GM18868 (cell line): ENCODE data around the gene ADAMTS19.

Experiments used
- ATAC-seq: cut with Tn5 transposase; IDR thresholded peaks from one replicate; pipeline ENCODE4 v1.9.1; 2021; ENCODE audit warnings: mild to moderate bottlenecking, moderate library complexity; ENCODE audit not compliant: unreplicated experiment

ADAMTS19 gene

DNA sequence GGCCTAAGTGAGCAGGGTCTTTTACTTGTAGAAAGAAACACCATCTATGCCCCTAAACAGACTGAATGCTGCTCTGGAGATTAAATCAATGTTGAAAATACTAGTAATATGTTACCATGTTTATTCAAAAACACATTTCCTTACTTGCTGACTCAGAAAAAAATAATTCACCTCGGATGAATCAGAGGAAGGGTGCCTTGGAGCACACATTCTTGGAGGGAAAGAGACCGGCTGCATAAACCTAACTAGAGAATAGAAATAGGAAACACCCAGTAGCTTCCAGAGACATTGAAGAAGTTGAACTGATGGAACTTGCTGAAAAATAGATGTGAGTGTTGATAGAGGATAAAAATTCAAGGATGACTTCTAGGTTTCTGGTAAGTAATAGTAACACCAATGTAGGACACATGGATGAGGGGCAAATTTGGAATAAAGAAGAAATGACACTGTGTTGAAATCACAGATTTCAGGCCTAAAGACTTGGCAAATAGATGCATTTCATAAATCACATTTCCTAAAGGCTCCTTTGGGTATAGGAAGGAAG is 210.9 kb downstream of the ADAMTS19 start:
- no peak for ATAC-seq

- ATAC-seq = no peak
Observed at GRCh38 chr5:129672006-129672405, 211.9 kb downstream of the ADAMTS19 start.

- no peak for ATAC-seq
Observed at GRCh38 chr5:129679671-129680070, 219.6 kb downstream of the ADAMTS19 start.

DNA sequence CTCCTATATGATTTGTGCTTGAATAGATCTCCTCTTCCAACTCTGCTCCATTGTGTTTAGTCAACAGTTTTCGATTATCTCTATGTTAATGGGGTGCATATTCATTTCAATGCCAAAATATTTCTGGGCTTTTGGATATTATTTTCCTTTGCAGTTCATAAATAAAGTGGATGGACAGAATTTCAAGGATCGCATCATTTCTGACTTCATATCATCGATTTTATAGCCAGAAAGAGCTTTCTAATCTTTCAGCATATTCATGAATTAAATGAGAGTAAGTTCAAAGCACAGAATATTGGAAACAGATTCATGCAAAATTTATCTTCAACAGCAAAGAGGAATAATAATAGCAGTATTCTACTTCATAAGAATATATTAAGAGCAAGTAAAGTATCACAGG is 227.8 kb downstream of the ADAMTS19 start:
- no peak for ATAC-seq

DNA sequence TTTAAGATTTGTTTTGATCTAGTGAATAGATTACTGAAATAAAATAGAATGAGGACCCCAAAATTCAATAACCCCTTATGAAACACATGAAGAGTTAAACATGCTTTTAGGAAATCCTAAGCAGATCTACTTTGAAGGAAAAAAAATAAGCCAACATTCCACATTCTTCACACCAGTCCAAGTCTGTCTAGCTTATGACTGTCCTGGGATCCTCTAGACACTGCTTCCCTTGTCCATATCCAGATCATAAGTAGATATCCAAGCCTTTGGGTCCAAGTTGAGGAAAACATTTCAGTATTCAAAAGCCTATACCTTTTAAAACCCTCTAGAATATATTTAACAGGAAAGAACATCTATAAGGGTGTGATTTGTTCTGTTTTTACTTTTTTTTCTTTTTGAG is 228.9 kb downstream of the ADAMTS19 start:
- ATAC-seq = no peak

DNA sequence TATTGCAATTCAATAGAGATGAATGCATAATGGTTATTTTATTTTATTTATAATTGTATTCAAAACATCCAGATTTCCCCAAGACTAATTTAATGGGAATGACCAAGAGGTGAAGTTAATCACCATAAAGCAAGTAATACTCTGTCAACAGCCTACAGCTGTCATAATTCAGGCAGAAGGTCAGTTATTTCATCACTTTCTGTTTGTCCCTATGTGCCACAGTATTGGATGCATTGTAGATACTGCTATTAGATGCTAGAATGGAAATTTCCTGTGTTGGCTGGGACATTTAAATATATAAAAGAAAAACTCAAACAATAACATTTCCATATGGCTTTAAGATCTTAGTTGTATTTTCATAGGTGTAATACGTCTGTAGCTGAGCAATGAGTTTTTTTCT is 231.1 kb downstream of the ADAMTS19 start:
- no peak for ATAC-seq

DNA sequence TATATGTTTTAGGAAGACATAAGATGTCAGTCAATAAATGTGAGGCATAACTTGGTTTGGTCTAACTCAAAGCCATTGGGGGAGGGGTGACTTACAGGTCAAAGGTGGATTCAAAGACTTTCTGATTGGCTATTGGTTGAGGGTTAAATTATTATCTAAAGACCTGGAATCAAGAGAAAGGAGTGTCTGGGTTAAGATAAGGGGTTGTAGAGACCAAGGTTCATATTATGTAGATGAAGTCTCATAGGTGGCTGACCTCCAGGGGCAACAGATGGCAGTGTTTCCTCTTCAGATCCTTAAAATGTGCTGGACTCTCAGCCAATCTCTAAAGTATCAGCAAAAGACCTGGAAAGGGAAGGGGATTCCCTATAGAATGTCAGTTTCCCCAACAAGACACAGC is 236.5 kb downstream of the ADAMTS19 start:
- no peak for ATAC-seq

DNA sequence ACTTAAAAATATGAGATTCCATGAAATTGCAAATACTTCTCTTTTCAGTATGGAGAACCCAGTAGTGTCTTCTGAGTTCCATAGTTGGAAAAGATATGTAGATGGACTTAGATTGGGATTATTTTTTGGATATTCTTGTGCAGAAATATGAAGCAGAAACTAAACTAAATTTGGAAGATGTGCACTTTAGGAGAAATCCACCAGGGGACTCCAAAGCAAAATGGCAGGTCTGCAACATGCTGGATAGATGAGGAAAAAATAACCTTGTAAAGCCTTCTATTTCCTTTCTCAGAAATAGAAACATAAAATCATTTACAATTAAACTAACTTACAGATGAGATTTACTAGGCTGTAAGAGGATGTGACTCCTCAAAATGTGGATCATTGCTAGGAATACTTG is 238.6 kb downstream of the ADAMTS19 start:
- ATAC-seq = no peak

DNA sequence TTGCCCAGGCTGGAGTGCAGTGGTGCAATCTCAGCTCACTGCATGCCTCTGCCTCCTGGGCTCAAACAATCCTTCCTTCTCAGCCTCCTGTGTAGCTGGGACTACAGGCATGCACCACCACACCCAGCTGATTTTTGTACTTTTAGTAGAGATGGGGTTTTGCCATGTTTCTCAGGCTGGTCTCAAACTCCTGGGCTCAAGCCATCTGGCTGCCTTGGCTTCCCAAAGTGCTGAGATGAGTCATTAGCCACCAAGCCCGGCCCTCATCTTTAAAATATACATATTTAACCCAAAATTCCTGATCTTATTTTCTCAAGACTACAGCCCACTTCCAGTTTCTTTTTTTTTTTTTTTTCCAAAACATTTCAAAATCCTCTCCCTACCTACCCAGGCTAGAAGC is 256.1 kb downstream of the ADAMTS19 start:
- no peak for ATAC-seq

DNA sequence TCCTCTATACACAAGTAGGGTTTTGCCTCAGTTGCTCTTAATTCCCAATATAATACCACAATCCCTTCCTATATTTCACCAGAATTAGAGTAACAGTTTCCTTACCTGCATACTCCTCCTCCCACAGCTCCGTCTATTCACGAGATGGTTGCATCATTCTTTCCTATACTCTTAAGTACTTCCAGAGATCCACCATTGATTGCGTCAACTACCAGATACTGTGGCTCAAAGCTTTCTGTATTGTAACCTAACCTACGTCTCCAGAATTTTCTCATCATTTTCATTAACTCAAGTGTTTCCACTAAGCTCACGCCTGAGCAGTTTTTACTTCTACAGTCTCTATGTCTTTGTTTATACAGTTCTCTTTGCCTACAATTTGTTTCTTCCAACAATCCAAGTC is 256.6 kb downstream of the ADAMTS19 start:
- no peak for ATAC-seq

DNA sequence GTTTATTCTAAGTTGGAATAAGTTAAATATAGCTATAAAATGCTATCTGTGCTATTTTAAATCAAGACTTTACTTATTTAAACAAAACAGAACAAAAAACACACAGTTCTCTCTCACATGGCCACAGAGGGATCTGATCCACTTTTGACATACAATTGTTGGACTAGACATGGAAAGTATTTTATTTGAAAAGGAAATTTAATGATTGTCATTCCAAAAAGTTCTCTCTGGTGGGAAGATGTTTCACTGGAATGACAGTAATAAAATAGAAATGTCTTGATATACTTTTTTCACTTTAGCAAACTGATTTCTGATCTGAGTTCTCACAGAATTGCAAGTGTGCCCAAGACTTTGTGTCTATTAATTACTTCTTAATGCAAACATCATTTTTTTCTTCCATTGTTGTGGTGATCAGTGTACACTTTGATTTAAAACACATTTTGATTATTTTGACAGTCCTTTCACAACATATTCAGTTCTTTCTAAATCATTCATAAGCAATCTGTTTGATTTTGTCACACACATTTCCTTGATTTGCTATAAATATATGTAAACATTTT is 257.7 kb downstream of the ADAMTS19 start:
- no peak for ATAC-seq

- no peak for ATAC-seq
Observed at GRCh38 chr5:129718471-129719090, 258.5 kb downstream of the ADAMTS19 start.

DNA sequence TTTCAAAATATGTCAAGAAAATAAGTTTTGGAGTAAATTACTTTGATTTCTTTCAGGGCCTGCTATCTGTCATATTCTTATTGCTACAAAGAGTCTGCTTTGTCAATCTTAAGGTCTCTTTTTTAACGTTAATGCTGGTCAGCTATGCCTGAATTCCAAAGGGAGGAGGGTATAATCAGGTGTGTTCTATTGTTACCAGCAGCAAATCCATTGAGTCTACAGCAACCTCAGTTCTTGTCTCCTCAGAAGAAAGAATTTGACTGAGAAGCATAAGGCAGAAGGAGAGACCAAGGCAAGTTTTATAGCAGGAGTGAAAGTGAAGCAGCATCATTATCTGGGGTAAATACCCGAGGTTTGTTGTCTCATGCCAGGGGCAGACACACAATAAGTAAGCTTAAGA is 264.1 kb downstream of the ADAMTS19 start:
- no peak for ATAC-seq

- ATAC-seq = no peak
Observed at GRCh38 chr5:129724647-129725046, 264.5 kb downstream of the ADAMTS19 start.

DNA sequence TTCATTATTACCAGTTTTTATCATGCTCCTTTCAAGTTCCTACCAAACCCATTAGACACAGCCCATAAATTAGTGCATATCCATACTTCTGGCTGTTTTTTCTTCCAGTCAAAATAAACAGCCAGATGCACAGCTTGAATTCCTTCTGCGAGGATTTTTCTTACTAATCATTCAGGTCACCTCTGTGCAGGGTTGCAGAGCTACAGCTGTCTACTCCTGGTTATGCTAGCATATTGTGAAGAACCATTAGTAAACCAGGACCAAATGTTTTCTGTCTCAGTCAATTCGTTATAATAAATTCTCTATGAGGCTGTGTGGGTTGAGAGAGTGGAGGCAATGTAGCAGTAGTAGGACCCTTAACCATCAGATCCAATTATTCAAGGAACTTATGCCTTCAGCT is 279.7 kb downstream of the ADAMTS19 start:
- no peak for ATAC-seq

GRCh38 chr5:129743541-129744187 is 283.6 kb downstream of the ADAMTS19 start:
- ATAC-seq = no peak

DNA sequence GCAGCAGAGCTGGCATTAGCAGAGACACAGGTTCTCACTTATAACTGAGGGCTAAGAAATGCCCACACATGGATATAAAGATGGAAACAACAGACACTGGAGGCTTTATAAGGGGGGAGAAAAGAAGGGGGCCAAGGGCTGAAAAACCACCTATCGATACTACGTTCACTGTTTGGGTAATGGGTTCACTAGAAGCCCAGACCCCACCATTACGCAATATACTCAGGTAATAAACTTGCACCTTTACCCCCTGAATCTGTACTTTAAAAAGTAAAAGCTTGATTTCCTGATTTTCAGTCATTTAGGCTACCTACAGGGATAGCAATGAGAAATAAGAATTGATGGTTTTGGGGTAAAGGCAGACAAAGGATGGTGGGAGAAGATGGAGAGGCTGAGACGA is 285.9 kb downstream of the ADAMTS19 start:
- ATAC-seq = no peak

DNA sequence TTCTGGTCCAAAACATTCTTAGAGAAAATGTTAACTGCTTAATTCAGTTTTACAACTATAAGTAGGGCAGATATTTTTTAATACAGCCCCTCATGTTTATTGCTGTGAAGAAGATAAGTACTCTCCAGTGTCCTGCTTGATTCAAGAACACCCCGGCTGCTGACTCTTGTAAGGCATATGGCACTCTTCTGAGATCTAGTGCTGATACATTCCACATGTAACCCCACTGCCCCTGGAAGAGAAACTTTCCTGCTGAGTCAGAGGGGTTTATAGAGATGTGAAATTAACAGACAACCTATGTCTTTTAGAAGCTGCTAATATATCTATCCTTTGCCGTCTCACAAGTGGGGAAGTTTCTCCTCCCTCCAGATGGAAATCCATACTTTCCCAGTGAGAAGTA is 286.8 kb downstream of the ADAMTS19 start:
- no peak for ATAC-seq

GRCh38 chr5:129747572-129748407 is 287.7 kb downstream of the ADAMTS19 start, which contains the start of gene MINAR2:
Gene MINAR2 (plus strand): TSS chr5:129748094. CDS start chr5:129748191, 97 bp downstream.
- ATAC-seq = peak; percentile 64

DNA sequence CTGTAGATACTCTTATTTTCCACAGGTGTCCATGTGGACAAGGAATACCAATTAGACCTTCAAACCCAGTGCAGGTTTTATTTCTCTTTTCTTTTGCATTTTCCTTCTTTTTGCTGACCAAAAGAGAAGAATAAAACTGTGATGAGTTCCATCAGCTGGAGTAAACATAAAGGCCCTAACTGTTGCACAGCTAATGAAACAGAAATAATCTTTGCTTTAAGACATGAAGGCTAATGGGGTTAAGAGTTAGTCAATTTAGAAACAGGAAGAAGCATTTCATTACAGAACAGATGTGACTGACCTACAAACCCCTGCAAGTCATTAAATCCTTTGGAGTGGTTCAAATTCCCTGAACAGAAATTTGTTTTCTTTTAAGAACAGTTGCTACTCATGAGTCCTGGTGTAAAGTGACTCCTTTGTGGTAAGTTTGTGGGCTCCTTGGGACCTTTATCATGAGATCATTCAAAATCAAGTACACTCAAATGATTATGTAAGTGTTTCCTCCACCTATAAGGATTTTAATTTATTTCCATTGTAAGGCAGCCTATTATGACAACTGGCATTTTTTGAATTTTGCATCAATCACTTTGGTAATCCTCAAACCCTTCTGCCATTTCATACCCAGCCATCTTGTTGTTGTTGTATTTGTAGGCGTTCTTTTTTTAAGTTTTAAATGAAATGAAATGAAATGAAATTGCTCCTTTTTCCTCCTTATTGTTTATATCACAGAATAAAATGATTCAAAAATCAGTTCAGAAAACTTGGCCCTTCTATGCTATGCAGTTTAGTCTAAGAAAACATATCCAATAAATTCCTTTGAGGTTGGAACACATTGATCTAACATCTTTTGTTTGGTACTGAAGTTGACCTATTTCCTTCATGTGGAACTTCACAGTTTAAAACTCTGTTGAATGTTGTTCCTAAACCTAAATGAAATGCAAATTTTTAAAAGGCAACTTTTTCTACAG is 289.1 kb downstream of the ADAMTS19 start:
- ATAC-seq = no peak
